HG03175 (cell line): ENCODE results near the gene SH3RF2.
A peak's percentile ranks its signal among the peaks of the same experiment; 100 is the strongest.
"Not testable (repeated sequence)": the region's sequence is repeated elsewhere in the genome, so short reads cannot be mapped to it uniquely, and the experiment has no call there.

Source experiments
- ATAC-seq: cut with Tn5 transposase; IDR thresholded peaks from one replicate; pipeline ENCODE4 v1.9.1; 2021; ENCODE audit warnings: mild to moderate bottlenecking, moderate library complexity; ENCODE audit not compliant: unreplicated experiment

Gene SH3RF2

DNA sequence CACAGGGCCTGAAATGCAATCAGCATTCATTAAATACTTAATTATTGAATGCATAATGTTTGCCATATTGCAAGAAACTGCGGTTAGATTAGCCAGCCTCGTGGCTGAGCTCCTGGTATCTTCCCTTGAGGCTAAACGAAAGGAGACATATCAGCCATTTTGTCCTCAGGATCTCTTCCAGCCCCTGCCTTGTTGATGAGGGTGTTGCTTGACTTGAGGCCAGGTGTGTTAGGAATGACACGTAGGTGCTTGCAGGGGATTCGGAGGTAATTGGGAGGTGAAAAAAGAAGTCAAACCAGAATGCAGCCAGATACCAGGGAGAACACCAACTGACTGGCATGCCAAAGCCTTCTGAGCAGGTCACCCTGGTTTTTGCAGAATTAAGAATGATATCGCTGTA is 12.5 kb downstream of the SH3RF2 start:
- no peak for ATAC-seq

DNA sequence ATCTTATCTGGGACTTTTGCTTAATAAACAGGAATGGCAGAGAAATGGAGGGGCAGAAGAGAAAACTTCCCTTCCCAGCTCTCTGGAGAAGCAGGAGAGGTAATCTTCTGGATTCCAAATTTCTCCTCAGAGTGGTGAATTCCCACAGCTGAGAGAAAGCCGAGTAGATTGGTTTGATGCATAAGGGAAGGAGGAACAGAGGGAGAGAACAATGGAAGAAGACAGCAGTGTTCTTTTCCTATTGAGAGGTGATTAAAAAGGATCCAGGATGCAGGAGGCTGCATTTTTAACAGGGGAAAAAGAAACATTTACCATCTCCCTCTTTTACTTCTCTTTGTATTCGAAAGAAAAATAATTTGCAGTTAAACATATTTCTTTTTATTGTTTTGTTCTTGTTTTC is 13.1 kb downstream of the SH3RF2 start:
- ATAC-seq: no peak

DNA sequence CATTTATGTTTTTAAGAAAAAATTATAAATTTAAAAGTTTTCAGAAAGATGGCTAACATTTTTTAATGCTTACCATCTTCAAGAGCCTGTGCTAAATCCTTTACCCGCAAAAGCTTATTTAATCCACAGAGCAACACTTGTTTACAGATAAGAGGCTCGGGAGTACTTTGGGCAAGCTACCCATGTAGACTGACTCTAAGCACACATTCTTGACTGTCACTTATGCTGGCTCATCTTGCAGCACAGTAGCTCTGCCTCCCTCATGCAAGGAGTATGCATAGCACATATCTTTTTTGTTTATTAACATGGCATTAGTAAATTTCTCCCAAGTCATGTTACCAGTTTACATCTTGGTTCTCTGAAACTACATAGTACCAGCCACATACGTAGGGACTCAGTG is 14.7 kb downstream of the SH3RF2 start:
- ATAC-seq: no peak

DNA sequence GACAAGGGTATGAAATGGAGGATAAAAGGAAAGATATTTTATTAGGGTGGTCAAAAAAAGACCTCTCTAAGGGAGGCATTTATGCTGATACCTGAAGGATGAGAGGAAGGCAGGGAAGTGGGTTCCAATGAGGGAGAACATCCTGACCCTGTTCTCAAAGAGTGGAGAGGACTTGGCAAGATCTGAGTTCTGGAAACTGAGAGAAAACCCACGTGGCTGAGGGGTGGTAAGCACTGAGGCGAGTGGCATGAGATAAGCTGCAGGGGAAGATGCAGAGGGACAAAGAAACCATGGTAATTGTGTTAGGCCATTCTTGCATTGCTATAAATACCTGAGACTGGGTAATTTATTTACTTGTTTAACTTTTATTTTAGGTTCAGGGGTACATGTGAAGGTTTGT is 16.8 kb downstream of the SH3RF2 start:
- ATAC-seq: no peak

DNA sequence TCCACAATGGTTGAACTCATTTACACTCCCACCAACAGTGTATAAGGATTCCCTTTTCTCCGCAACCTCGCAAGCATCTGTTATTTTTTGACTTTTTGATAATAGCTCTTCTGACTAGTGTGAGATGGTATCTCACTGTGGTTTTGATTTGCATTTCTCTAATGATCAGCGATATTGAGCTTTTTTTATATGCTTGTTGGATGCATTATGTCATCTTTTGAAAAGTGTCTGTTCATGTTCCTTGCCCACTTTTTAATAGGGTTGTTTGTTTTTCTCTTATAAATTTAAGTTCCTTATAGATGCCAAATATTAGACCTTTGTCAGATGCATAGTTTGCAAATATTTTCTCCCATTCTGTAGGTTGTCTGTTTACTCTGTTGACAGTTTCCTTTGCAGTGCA is 17.8 kb downstream of the SH3RF2 start:
- not testable (repeated sequence) for ATAC-seq

DNA sequence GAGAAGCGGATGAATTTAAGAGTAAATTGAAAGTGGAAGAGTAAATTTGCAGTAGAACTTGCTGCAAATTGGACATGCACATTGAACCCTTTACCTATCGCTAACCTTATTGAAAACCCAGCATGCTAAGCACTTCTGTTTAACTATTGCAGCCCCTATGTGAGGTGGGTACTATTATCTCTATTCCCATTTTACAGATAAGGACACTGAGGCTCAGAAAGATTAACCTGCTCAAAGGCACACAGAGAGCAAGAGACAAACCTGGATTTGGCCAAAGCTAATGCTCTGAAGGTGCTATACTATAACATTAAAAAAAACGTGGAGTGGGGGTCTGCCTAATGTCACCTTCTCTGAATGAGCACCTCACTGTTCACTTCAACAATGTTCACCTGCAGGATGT is 21.0 kb downstream of the SH3RF2 start:
- ATAC-seq: no peak

DNA sequence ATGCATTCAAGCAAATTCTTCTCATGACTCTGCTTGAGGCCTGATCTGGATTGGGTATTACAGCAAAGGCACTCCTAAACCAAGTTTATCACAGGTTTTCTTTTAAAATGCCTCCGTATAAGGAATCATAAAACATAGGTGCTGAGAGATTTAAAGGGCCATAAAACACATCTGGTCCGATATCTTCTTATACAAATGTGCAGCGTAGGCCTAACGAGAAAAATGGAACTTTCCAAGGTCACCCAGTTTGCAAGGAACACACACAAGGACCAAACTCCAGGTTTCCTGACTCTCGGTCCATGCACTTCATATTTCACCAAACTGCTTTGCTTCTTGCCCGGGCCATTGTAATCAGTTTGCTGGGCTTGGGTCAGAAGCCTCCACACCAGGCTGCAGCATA is 22.1 kb downstream of the SH3RF2 start:
- no peak for ATAC-seq

DNA sequence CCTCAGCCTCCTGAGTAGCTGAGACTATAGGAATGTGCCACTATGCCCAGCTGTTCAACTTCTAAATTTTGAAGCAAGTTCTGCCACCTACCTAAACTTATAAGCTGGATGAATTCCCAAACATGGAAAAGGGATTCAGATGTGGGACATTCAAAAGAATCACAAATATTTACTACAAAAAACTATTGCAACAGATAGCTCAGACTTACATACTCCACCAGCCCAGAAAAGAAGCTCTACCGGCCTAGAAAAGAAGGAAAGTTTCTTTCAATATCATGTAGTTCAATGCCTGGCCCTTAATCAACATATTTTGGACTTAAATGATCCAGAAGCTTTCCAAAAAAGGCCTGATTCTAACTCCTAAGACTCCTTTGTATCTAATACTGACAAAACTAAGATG is 23.8 kb downstream of the SH3RF2 start:
- no peak for ATAC-seq

DNA sequence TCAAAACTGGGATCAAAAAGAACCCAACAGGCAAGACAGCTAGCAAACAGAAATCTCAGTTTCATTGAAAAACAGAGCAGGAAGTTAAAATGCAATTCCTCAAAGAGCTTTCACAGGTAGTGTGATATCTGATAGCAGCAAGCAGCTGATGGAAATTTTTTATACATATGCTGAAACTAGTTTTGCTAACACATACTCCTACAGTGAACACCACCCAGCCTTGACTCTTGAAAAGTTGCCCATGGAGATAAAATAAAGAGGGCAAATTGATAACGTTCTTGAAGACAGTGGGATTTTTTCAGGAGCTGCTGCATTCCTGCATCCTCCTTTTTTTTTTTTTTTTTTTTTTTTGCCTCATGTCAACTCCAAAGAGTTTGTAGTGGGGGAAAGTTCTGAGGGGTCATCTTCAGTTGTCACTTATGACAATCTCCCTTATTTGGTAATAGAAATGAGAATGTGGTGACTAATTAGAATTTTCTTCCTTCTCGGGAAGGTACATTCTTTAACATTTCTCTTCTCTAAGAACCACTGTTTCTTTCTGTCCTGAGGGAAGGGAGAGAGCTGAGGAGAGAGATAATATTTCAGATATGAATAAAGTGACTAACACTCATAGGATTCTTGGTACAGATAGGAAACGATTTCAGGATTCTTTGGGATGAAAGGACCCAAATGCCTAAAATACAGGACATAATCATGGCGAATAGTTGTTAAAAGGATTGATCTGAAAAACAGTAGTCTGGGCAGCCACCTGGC is 24.6 kb downstream of the SH3RF2 start:
- ATAC-seq: no peak

DNA sequence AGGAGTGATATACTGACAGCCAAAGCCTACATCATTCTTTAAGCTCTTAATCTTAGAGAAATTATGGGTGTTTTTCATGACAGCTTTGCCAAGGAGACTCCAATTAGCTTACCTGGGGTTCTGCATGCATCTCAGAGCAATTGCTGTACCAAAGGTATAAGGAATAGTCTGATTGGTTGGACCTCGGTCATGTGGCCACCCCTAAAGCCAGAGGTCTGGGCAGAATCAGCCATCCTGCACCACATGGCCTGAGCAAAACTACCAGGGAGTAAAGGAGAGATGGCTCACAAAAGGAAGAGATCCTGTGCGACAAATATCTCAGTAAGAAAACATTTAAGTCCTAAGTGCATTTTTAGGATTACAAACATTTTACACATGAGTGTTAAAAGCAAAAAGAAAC is 25.6 kb downstream of the SH3RF2 start:
- ATAC-seq: no peak

DNA sequence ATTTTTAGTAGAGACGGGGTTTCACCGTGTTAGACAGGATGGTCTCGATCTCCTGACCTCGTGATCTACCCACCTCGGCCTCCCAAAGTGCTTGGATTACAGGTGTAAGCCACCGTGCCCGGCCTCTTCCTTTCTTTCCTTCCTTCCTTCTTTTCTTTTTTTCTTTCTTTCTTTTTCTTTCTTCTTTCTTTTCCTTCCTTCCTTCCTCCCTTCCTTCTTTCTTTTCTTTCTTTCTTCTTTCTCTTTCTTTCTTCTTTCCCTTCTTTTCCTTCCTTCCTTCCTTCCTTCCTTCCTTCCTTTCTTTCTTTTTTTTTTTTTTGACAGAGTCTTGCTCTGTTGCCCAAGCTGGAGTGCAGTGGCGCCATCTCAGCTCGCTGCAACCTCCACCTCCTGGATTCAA is 27.6 kb downstream of the SH3RF2 start:
- ATAC-seq: not testable (repeated sequence)

DNA sequence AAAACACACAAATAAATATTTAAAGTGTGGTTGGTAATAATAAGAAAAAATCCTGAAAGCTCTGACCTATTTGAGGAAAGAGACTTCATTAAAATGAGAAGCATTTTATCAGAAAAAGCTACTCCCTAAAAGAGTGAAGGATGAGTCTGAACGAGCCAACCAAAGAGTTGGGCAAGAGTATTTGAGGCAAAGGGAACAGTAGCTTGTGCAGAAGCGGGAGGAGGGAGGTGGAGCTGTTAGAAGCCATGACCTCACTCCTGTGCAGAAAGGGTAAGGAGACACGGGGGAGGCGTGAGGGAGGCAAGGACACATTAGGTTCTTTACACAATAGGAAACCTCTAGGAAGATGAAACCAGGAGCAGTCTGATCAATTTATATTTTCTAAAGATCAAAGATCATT is 29.4 kb downstream of the SH3RF2 start:
- no peak for ATAC-seq

DNA sequence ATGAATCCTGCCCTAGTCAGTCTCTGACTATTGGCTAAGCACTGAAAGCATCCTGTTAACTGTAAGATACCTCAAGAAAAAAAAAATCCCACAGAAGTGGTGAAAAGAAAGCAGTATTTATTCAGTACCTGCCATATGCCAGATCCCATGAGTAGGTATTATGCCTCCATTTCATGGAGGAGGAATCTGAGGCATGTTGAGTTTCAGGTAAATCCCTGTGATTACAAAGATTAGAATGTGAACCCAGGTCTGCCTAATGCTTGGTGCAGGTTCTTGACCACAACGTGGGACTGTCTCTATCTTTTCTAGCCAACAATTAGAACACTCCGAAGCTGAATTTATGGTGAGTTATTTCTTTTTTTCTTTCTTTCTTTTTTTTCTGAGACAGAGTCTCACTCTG is 30.9 kb downstream of the SH3RF2 start:
- no peak for ATAC-seq

DNA sequence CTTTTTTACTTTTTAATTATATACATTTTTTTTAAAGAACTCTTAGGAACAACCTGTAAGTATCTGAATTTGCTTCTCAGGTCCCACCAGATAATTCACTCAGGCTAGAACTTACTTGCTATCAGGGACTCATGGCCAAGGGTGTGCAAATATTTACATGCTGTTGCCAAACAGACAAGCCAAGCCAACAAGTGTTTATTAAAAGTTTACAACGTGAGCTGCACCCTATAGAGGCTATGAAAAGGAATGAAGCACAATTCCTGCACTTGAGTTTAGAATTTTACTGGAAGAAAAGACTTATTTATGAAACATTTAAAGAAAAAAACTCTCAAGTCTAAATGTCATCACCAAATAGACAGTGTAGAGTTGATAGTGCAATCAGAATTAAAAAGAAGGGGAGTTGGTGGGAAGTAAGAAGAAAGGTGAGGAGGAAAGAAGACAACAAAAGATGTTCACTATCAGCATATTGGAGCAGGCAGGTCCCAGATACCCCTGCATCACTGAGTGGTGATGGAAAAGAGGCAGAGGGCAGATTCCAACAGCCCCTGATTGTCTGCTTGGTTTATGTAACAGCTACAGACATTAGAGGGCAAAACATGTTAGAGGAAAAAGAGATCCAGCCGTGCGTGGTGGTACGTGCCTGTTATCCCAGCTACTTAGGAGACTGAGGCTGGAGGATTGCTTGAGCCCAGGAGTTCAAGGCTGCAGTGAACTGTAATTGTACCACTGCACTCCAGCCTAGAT is 32.8 kb downstream of the SH3RF2 start:
- no peak for ATAC-seq

DNA sequence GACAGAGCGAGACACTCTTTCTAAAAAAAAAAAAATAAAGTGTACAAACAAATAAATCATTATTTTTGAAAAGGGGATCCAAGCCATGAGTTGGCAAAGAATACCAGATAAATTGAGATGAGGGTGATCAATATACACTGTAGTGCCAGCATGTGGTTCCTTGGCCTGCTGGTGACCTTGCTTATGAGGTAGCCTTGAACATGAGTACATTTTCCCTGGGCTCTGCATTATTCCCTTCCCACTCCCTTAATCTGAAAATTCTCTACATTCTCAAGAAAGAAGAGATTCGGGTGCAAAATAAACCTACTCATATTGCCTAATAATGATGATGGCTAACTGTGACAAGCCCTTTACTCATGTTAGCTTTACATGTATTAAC is 33.3 kb downstream of the SH3RF2 start:
- ATAC-seq: no peak

DNA sequence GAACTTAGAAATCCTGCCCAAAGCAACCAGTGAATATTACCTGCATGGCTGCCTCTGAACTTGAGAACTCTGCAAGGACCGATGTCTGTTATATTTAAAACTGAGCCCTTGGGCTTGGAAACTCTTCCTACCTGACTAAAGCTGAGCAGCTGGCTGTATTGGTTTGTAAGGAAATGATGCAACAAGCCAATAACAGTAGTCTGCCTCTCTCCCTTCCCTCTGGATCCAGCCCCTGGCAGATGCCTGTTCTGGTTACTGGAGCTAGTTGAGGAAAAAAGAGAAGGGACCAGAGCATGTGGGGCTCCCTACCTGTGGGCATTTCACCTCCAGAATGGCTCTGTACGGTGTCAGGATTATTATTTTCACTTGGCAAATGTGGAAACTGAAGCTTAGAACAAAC is 34.7 kb downstream of the SH3RF2 start:
- ATAC-seq: no peak

DNA sequence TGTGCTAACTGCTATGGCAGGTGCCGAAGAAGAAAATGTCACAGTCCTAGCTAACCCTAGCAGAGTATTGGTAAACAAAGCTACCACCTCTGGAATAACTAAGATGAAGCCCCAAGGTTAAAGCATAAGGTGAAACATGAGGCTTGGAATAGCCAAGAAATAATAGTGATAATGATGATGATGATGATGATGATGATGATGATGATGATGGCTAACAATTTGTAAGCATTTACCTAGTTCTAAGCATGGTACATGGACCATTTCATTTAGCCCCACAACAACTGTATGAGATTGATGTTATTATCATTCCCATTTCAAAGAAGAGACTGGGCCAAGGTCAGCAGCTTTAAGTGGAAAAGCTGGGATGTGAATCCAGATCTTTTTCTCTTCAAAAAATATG is 35.3 kb downstream of the SH3RF2 start:
- ATAC-seq: no peak

DNA sequence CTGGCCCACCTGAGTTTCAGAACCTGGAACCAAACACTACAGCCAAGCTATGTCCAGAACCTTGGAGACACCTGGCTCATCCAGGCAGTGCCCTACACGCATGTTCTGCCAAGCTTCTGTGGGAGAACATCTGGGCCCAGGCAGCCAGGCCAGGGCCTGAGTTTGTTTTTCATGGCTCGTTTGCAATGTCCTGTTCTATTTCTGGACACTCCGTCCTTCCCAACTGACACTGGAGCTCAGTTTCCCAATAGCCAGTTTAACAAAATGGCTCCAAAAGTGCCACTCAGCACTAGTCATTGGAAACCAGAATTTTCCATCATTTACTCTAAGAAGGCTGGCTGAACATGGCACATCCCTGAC is 38.6 kb downstream of the SH3RF2 start:
- ATAC-seq: no peak

DNA sequence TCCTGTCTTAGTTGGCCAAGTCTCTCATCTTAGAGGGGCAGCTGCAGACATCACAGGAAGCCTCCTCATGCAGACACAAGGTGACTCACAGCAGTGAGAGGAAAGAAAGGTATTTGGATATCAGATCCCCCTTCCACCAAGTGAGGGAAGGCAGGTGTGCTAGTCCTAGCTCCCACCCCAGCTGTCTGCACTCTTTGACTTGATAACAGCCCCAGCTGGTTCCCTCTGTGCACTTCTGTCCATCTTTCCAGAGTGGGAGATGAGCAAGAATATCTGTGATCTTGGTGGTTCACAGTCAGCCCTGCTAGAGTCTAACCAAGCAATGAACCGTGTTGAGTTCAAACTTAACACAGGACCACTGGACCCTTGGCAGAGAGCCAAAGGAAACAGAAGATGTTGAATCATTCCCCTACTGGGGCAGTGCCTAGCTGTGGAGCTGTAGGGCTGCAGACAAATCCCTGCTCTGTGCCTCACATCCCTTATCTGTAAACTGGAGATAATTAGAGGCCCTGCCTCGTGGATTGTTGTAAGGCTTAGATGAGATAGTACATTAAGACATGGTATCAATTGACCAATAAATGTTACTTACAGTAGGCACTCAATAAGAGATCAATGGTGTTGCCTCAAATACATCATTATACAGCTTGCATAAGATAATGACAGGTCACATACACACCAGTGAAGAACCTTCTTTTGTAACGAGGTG is 39.1 kb downstream of the SH3RF2 start:
- ATAC-seq: peak; percentile 49

DNA sequence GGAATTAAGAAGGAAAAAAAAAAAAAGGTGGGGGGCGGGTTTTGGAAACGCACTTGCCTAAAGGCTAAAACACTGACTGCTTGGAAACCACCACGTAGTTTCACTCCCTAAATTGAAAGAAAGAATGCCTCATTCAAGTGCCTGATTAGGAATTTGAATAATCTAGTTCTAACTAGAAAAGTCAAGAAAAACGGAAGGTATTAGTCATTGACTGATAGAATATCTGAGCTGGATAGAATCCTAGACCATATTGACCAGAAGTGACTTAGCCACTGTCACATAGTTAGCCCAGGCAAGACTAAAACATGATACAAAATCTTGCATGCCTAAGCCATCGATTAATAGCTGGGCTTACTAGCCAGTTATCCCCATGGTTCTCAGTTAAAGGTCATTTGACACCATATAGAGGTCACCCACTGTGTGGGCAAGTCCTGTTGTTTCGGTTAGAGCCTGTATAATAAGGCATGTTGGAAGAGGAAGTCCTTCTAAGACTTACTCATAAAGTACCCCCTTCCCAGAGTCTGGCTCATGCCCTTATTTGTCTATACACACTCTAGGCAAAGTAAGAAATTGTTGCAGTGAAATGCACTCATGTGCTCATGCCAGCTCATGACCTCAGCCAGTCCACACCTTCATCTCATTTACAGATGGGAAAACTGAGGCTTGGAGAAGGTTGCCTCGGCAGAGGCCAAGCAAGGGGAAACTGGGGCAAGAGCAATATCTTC is 40.2 kb downstream of the SH3RF2 start:
- ATAC-seq: peak; percentile 85

DNA sequence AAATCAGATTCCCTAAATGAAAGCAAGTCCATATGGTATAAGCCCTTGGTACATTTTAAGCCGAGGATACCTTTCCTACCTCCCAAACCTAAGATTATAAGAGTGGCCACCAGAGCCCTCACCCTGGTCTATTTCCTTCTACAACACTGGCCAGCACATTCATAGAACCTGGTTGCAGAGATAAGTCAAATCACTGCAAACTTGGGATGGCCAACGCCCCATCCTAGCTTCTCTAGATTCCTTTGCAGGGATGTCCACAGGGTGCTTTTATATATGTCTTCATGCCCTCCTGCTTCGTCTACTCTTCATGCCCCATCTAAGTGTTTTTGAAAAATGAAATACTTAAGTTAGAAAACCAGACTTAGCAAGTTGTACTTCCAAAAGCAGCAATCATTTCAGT is 41.8 kb downstream of the SH3RF2 start:
- no peak for ATAC-seq
